HFF-Myc (cell line): Measurements from ENCODE around the gene STPG4.
A peak's percentile ranks its signal among the peaks of the same experiment; 100 is the strongest.
"Not testable (repeated sequence)": the region's sequence is repeated elsewhere in the genome, so short reads cannot be mapped to it uniquely, and the experiment has no call there.

ENCODE experiments used
- DNase-seq: peaks from one replicate; pipeline ENCODE4 v3.0.0-alpha.2; 2011; ENCODE audit warnings: low read depth; ENCODE audit errors: extremely low read depth
- H3K4me3 ChIP-seq: replicated peaks from 2 replicates; pipeline ENCODE4 v1.5.1; 2011; ENCODE audit warnings: low read depth, mild to moderate bottlenecking, control low read depth, low read length
- TF ChIP-seq, protein P1 (sequence below): IDR thresholded peaks from 2 replicates; pipeline ENCODE4 v1.5.1; 2012; ENCODE audit warnings: mild to moderate bottlenecking, low read depth, low read length, control low read depth; ENCODE audit errors: missing control alignments

The STPG4 gene

DNA sequence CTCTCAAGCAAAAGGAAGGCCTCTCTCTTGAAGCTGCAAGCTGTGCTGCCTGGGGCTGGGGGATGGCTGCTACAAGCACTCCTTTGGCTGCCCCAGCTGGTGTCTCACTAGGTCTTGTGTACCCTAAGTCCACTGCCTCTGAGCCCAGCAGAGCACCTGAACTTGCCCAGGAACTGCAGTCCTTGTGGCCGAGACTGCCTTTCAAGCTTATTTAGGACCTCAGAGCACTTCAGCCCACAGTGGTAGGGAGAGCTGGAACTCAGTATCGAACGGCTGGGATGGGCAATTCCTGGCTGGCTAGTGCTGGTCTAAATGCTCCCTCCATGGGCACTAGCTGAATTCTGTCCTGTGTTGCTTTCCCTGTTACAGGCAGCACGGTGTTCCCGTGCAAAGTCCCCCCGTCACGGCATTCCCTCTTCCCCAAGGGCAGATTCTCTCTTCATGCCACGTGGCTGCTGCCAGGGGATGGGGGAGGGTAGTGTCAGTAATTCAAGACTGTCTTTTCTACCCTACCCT lies 25.9 kb downstream of the STPG4 start:
- TF ChIP-seq, protein P1, sequence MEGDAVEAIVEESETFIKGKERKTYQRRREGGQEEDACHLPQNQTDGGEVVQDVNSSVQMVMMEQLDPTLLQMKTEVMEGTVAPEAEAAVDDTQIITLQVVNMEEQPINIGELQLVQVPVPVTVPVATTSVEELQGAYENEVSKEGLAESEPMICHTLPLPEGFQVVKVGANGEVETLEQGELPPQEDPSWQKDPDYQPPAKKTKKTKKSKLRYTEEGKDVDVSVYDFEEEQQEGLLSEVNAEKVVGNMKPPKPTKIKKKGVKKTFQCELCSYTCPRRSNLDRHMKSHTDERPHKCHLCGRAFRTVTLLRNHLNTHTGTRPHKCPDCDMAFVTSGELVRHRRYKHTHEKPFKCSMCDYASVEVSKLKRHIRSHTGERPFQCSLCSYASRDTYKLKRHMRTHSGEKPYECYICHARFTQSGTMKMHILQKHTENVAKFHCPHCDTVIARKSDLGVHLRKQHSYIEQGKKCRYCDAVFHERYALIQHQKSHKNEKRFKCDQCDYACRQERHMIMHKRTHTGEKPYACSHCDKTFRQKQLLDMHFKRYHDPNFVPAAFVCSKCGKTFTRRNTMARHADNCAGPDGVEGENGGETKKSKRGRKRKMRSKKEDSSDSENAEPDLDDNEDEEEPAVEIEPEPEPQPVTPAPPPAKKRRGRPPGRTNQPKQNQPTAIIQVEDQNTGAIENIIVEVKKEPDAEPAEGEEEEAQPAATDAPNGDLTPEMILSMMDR: no peak
- no peak overlapping the region for H3K4me3 ChIP-seq
- no peak for DNase-seq

DNA sequence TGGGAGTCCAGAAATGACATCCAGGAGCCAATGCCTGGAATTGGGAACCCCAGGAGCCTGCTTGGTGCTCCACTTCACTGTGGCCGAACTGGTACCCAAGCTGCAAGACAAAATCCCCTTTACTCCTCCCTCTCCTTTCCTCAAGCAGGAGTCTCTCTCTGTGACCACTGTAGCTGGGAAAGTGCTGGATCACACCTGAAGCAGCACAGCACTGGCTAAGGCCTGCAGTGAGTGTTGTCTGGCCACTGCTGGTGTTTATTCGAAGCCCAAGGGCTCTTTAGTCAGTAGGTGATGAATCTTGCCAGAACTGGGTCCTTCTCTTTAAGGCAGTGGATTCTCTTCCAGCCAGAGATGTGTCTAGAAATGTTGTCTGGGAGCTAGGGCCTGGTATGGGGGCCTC lies 26.4 kb downstream of the STPG4 start:
- TF ChIP-seq, protein P1: no peak
- no peak for DNase-seq
- no peak overlapping the region for H3K4me3 ChIP-seq

DNA sequence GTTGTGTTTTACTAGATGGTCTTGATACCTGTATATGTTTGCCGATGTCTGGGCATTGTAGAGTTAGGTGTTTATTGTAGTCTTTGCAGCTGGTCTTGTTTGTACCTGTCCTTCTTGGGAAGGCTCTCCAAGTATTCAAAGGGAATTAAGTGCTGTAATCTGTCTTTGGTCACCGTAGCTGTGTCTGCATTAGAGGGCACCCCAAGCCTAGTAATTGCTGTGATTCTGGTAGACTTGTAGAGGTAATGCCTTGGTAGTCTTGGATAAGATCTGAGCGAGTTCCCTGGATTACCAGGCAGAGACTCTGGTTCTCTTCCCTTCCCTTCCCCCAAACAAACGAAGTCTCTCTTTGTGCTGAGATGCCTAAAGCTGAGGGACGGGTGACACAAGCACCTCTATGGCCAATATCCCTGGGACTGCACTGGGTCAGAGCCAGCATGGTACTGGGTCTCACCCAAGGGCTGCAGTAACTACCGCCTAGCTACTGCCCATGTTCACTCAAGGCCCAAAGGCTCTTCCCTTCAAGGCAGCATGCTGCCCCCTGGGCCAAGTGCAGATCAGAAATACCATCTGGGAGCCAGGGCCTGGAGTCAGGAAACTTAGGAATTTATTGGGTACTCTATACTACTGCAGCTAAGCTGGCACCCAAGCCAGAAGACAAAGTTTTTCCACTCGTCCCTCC lies 27.1 kb downstream of the STPG4 start:
- no peak for DNase-seq
- TF ChIP-seq, protein P1: no peak
- H3K4me3 ChIP-seq: no peak overlapping the region

DNA sequence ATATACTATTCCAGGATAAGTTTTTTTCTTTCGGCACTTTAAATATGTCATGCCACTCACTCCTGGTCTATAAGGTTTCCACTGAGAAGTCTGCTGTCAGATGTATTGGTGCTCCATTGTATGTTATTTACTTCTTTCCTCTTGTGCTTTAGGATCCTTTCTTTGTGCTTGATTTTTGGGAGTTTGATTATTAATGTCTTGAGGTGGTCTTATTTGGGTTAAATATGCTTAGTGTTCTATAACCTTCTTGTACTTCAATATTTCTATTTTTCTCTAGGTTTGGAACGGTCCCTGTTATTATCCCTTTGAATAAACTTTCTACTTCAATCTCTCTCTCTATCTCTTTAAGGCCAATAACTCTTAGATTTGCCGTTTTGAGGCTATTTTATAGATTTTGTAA lies 28.3 kb downstream of the STPG4 start:
- TF ChIP-seq, protein P1: no peak
- no peak overlapping the region for H3K4me3 ChIP-seq
- DNase-seq: no peak

DNA sequence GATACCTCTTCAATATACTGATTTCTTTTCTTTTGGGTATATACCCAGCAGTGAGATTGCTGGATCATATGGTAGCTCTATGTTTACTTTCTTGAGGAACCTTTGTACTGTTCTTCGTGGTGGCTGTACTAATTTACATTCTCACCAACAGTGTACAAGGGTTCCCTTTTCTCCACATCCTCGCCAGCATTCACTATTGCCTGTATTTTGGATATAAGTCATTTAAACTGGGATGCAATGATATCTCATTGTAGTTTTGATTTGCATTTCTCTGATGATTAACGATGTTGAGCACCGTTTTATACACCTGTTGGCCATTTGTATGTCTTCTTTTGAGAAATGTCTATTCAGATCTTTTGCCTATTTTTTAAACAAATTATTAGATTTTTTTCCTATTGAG lies 30.4 kb downstream of the STPG4 start:
- not testable (repeated sequence) for H3K4me3 ChIP-seq, DNase-seq

DNA sequence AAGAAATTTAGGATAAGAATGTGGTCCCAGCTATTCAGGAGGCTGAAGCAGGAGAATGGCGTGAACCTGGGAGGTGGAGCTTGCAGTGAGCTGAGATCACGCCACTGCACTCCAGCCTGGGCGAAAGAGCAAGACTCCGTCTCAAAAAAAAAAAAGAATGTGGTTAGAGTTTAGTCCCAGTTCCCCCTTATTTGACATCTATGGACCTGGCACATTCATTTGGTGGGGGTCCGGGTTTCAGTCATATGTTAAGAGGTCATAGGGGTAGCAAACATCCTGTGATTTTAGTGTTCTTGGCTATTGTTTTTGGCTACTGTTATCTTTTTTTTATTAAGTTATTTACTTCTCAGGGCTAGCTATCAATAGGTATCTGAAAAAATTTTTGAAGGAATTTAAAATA lies 34.7 kb downstream of the STPG4 start:
- H3K4me3 ChIP-seq, DNase-seq: not testable (repeated sequence)

DNA sequence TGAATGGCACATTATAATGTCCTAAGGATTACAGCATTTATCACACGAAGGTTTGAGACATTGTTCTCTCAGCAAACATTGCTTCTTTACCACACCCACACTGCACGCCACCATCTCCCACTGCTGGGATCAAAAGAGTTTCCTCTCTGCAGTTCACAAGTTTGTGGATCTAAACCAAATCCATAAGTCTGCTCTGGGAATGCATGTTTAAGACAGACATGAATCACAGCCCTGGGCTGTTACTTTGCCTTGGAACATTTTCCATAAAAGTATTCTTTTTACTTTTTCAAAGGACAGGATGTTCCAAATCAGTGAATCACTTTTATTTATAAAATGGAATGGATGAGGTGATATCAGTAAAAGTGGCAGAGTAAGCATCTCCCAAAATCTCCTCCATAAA lies 36.1 kb downstream of the STPG4 start:
- TF ChIP-seq, protein P1: no peak
- no peak overlapping the region for H3K4me3 ChIP-seq
- peak; percentile 30 for DNase-seq

DNA sequence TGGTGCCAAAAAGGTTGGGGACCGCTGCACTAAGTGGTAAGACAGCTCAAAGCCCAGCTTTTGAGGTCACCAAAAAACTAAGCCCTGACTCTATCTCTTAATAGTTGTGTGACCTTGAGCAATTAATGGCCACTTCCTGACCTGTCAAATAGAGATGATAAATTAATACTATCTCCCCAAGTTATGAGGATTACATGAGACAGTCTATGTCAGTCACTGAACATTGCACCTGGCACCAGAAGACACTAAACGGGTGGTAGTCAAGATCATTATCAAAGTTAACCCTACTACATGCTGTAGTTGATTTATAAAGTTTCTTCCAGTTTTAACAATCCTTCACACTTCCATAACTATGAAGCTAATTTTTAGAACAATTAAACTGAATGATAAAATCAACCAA lies 36.5 kb downstream of the STPG4 start:
- no peak overlapping the region for H3K4me3 ChIP-seq
- TF ChIP-seq, protein P1: no peak
- DNase-seq: no peak
